ENCODE results near the gene TANC1.

Gene TANC1

GRCh38 chr2:158996378-158996993, 28.0 kb downstream of the TANC1 start:
- no peak for DNase-seq

- no peak for DNase-seq
Observed at GRCh38 chr2:158997037-158997790, 28.8 kb downstream of the TANC1 start.

- DNase-seq = no peak
Observed at GRCh38 chr2:158998551-158999248, 30.3 kb downstream of the TANC1 start.

GRCh38 chr2:158999458-158999857, 31.0 kb downstream of the TANC1 start:
- DNase-seq = no peak

- DNase-seq = no peak
Observed at GRCh38 chr2:159000072-159000471, 31.6 kb downstream of the TANC1 start.

- DNase-seq = no peak
Observed at GRCh38 chr2:159002462-159003111, 34.1 kb downstream of the TANC1 start.

- no peak for DNase-seq
Observed at GRCh38 chr2:159003555-159003954, 35.1 kb downstream of the TANC1 start.

GRCh38 chr2:159004849-159005248, 36.4 kb downstream of the TANC1 start:
- DNase-seq = no peak

GRCh38 chr2:159009940-159010339, 41.5 kb downstream of the TANC1 start:
- DNase-seq = no peak

GRCh38 chr2:159010340-159010739, 41.9 kb downstream of the TANC1 start:
- no peak for DNase-seq

GRCh38 chr2:159010963-159011362, 42.5 kb downstream of the TANC1 start:
- no peak for DNase-seq

GRCh38 chr2:159012142-159012541, 43.7 kb downstream of the TANC1 start:
- no peak for DNase-seq

GRCh38 chr2:159013103-159013502, 44.7 kb downstream of the TANC1 start:
- DNase-seq = no peak

- DNase-seq = no peak
Observed at GRCh38 chr2:159015174-159015573, 46.7 kb downstream of the TANC1 start.

- DNase-seq = no peak
Observed at GRCh38 chr2:159015823-159016222, 47.4 kb downstream of the TANC1 start.

- DNase-seq = no peak
Observed at GRCh38 chr2:159017837-159018236, 49.4 kb downstream of the TANC1 start.

- DNase-seq = no peak
Observed at GRCh38 chr2:159019021-159019420, 50.6 kb downstream of the TANC1 start.

- no peak for DNase-seq
Observed at GRCh38 chr2:159022019-159022418, 53.6 kb downstream of the TANC1 start.

- DNase-seq = no peak
Observed at GRCh38 chr2:159026170-159026569, 57.7 kb downstream of the TANC1 start.

GRCh38 chr2:159028776-159029175, 60.3 kb downstream of the TANC1 start:
- DNase-seq = no peak

GRCh38 chr2:159029936-159030335, 61.5 kb downstream of the TANC1 start:
- no peak for DNase-seq

GRCh38 chr2:159030674-159031380, 62.4 kb downstream of the TANC1 start:
- DNase-seq = no peak

GRCh38 chr2:159032146-159032545, 63.7 kb downstream of the TANC1 start:
- DNase-seq = no peak
